ENCODE results near the gene KCNH4. TPM values are rescaled to one million over a fixed set of nuclear protein-coding genes. Genes with fewer than 3 reads are reported as not detected.

The KCNH4 gene
- polyA plus RNA-seq, 1 donor from 2014 or later = 0.56 TPM

GRCh38 chr17:42127414-42127813 is 53.5 kb downstream of the KCNH4 start:
- TF ChIP-seq SMC3 (conservative IDR thresholded peaks at IDR 0.05; ENCODE audit: poor library complexity) = no peak
- TF ChIP-seq CTCF (IDR thresholded peaks at IDR 0.05; ENCODE audit: poor library complexity, severe bottlenecking) = no peak
- no peak for TF ChIP-seq REST (IDR thresholded peaks at IDR 0.05; ENCODE audit: borderline replicate concordance)
- TF ChIP-seq EP300 (conservative IDR thresholded peaks at IDR 0.05; ENCODE audit: poor library complexity, severe bottlenecking) = no peak
- no peak for TF ChIP-seq RAD21 (conservative IDR thresholded peaks at IDR 0.05)
- no peak for TF ChIP-seq POLR2AphosphoS5 (IDR thresholded peaks at IDR 0.05)
- TF ChIP-seq TAF1 (IDR thresholded peaks at IDR 0.05; ENCODE audit: low read depth) = no peak
- H3K27me3 ChIP-seq (ENCODE audit: insufficient read depth, low read depth, low read length) = no peaks in the 10 kb centered on the region
- H3K9me2 ChIP-seq (ENCODE audit: insufficient read depth, low read length) = no peaks in the 10 kb centered on the region
- no peak overlapping the region for H2AFZ ChIP-seq (ENCODE audit: low read depth, low read length)
- H3K27ac ChIP-seq (ENCODE audit: low read length) = no peak overlapping the region
- H3K9me3 ChIP-seq (ENCODE audit: low read length) = no peaks in the 10 kb centered on the region
- no peaks in the 10 kb centered on the region for H3K36me3 ChIP-seq (ENCODE audit: insufficient read depth, low read length)
- H3K4me3 ChIP-seq (ENCODE audit: low read length) = no peak overlapping the region
- no peak overlapping the region for H3K9ac ChIP-seq (ENCODE audit: low read length)
- H4K20me1 ChIP-seq (ENCODE audit: insufficient read depth) = no peaks in the 10 kb centered on the region
- no peaks in the 10 kb centered on the region for H3F3A ChIP-seq (ENCODE audit: insufficient read depth, low read length, poor library complexity, severe bottlenecking)
- H3K79me2 ChIP-seq (replicated peaks; ENCODE audit: insufficient read depth, low read length) = no peaks in the 10 kb centered on the region
- H3K4me2 ChIP-seq (ENCODE audit: low read length) = no peak overlapping the region

GRCh38 chr17:42126836-42127235 is 54.1 kb downstream of the KCNH4 start:
- H3F3A ChIP-seq (ENCODE audit: insufficient read depth, low read length, poor library complexity, severe bottlenecking) = no peaks in the 10 kb centered on the region
- no peaks in the 10 kb centered on the region for H3K36me3 ChIP-seq (ENCODE audit: insufficient read depth, low read length)
- H3K27me3 ChIP-seq (ENCODE audit: insufficient read depth, low read depth, low read length) = no peaks in the 10 kb centered on the region
- no peaks in the 10 kb centered on the region for H3K9me3 ChIP-seq (ENCODE audit: low read length)
- H3K9ac ChIP-seq (ENCODE audit: low read length) = no peak overlapping the region
- no peak overlapping the region for H3K4me2 ChIP-seq (ENCODE audit: low read length)
- no peak overlapping the region for H2AFZ ChIP-seq (ENCODE audit: low read depth, low read length)
- H3K9me2 ChIP-seq (ENCODE audit: insufficient read depth, low read length) = no peaks in the 10 kb centered on the region
- H3K79me2 ChIP-seq (replicated peaks; ENCODE audit: insufficient read depth, low read length) = no peaks in the 10 kb centered on the region
- no peak for TF ChIP-seq TAF1 (IDR thresholded peaks at IDR 0.05; ENCODE audit: low read depth)
- H4K20me1 ChIP-seq (ENCODE audit: insufficient read depth) = no peaks in the 10 kb centered on the region
- H3K4me3 ChIP-seq (ENCODE audit: low read length) = no peak overlapping the region
- no peak overlapping the region for H3K27ac ChIP-seq (ENCODE audit: low read length)

- TF ChIP-seq TAF1 (IDR thresholded peaks at IDR 0.05; ENCODE audit: low read depth) (no peak), EZH2 (IDR thresholded peaks at IDR 0.05; ENCODE audit: borderline replicate concordance, insufficient read depth, low read length, poor library complexity, severe bottlenecking) (no peak), EP300 (conservative IDR thresholded peaks at IDR 0.05; ENCODE audit: poor library complexity, severe bottlenecking) (no peak), RAD21 (conservative IDR thresholded peaks at IDR 0.05) (no peak), SMC3 (conservative IDR thresholded peaks at IDR 0.05; ENCODE audit: poor library complexity) (no peak), CTCF (IDR thresholded peaks at IDR 0.05; ENCODE audit: poor library complexity, severe bottlenecking) (no peak), MXI1 (conservative IDR thresholded peaks at IDR 0.05; ENCODE audit: poor library complexity, severe bottlenecking) (no peak), REST (IDR thresholded peaks at IDR 0.05; ENCODE audit: borderline replicate concordance) (no peak), POLR2AphosphoS5 (IDR thresholded peaks at IDR 0.05) (no peak)
- Histone ChIP-seq H3K27ac (ENCODE audit: low read length) (no peak overlapping the region), H3K36me3 (ENCODE audit: insufficient read depth, low read length) (no peaks in the 10 kb centered on the region), H3K4me3 (ENCODE audit: low read length) (no peak overlapping the region), H3K9me3 (ENCODE audit: low read length) (no peaks in the 10 kb centered on the region), H3K9ac (ENCODE audit: low read length) (no peak overlapping the region), H3K9me2 (ENCODE audit: insufficient read depth, low read length) (no peaks in the 10 kb centered on the region), H3F3A (ENCODE audit: insufficient read depth, low read length, poor library complexity, severe bottlenecking) (no peaks in the 10 kb centered on the region), H3K79me2 (replicated peaks; ENCODE audit: insufficient read depth, low read length) (no peaks in the 10 kb centered on the region), H3K27me3 (ENCODE audit: insufficient read depth, low read depth, low read length) (no peaks in the 10 kb centered on the region), H3K4me2 (ENCODE audit: low read length) (no peak overlapping the region), H2AFZ (ENCODE audit: low read depth, low read length) (no peak overlapping the region), H4K20me1 (ENCODE audit: insufficient read depth) (no peaks in the 10 kb centered on the region)
Measured at GRCh38 chr17:42125565-42125964, 55.4 kb downstream of the KCNH4 start.

Measured in neural cell (in vitro differentiated cells).